ENCODE data around the gene PLD1.
"Not testable (repeated sequence)": the region's sequence is repeated elsewhere in the genome, so short reads cannot be mapped to it uniquely, and the experiment has no call there.

The PLD1 gene

DNA sequence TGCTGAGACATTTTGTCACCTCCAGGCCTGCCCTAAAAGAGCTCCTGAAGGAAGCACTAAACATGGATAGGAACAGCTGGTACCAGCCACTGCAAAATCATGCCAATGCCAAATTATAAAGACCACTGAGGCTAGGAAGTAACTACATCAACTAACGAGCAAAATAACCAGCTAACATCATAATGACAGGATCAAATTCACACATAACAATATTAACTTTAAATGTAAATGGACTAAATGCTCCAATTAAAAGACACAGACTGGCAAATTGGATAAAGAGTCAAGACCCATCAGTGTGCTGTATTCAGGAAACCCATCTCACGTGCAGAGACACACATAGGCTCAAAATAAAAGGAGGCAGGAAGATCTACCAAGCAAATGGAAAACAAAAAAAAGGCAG is 183.5 kb downstream of the PLD1 start:
- H3K36me3 ChIP-seq (ENCODE audit: control insufficient read depth in 1 of 2, insufficient read depth in 2 of 2, low read length in 2 of 2); H3K27me3 ChIP-seq (ENCODE audit: insufficient read depth, low read length); H3K4me2 ChIP-seq (ENCODE audit: low read length); H3K9ac ChIP-seq (ENCODE audit: low read length); H2AFZ ChIP-seq (ENCODE audit: insufficient read depth, low read length, poor library complexity); H3K4me1 ChIP-seq (ENCODE audit: control insufficient read depth in 1 of 2, insufficient read depth in 2 of 2, low read length in 2 of 2); H3K4me3 ChIP-seq (ENCODE audit: low read depth, low read length); H2BK120ac ChIP-seq (ENCODE audit: insufficient read depth, low read length, poor library complexity); H3K79me2 ChIP-seq (ENCODE audit: control insufficient read depth, insufficient read depth, low read length, poor library complexity); H3K9me3 ChIP-seq (ENCODE audit: insufficient read depth, low read depth, low read length); H3K4ac ChIP-seq (ENCODE audit: low read depth, low read length); H4K8ac ChIP-seq (ENCODE audit: low read depth, low read length); DNase-seq; H2BK5ac ChIP-seq (ENCODE audit: low read depth, low read length, poor library complexity); H2AK5ac ChIP-seq (ENCODE audit: low read length); H4K12ac ChIP-seq (ENCODE audit: low read depth, low read length); H2BK12ac ChIP-seq (ENCODE audit: low read length); H3K27ac ChIP-seq (ENCODE audit: low read depth, low read length); H3K79me1 ChIP-seq (ENCODE audit: low read length); H3K18ac ChIP-seq (ENCODE audit: low read length); H3K14ac ChIP-seq (ENCODE audit: low read length); H4K91ac ChIP-seq (ENCODE audit: low read depth, low read length); H3K23ac ChIP-seq (ENCODE audit: low read length): not testable (repeated sequence)
- WGBS (ENCODE audit: extremely low coverage, insufficient coverage, insufficient read length): no CpG with 5 or more reads among the region's 2 CpGs

- Histone ChIP-seq H3K9ac (ENCODE audit: low read length) (no peak overlapping the region), H3K9me3 (ENCODE audit: insufficient read depth, low read depth, low read length) (no peaks in the 10 kb centered on the region), H3K79me2 (ENCODE audit: control insufficient read depth, insufficient read depth, low read length, poor library complexity) (no peaks in the 10 kb centered on the region), H3K18ac (ENCODE audit: low read length) (no peak overlapping the region), H3K4me2 (ENCODE audit: low read length) (no peak overlapping the region), H2BK5ac (ENCODE audit: low read depth, low read length, poor library complexity) (no peak overlapping the region), H3K36me3 (ENCODE audit: control insufficient read depth in 1 of 2, insufficient read depth in 2 of 2, low read length in 2 of 2) (no peaks in the 10 kb centered on the region), H3K14ac (ENCODE audit: low read length) (no peak overlapping the region), H3K23ac (ENCODE audit: low read length) (no peak overlapping the region), H4K91ac (ENCODE audit: low read depth, low read length) (no peak overlapping the region), H2BK12ac (ENCODE audit: low read length) (no peak overlapping the region), H3K27me3 (ENCODE audit: insufficient read depth, low read length) (no peaks in the 10 kb centered on the region), H3K4ac (ENCODE audit: low read depth, low read length) (no peak overlapping the region), H2BK120ac (ENCODE audit: insufficient read depth, low read length, poor library complexity) (no peak overlapping the region), H2AFZ (ENCODE audit: insufficient read depth, low read length, poor library complexity) (no peak overlapping the region), H3K4me3 (ENCODE audit: low read depth, low read length) (no peak overlapping the region), H2AK5ac (ENCODE audit: low read length) (no peak overlapping the region), H3K79me1 (ENCODE audit: low read length) (no peaks in the 10 kb centered on the region), H4K12ac (ENCODE audit: low read depth, low read length) (no peak overlapping the region), H4K8ac (ENCODE audit: low read depth, low read length) (no peak overlapping the region), H3K4me1 (ENCODE audit: control insufficient read depth in 1 of 2, insufficient read depth in 2 of 2, low read length in 2 of 2) (no peaks in the 10 kb centered on the region), H3K27ac (ENCODE audit: low read depth, low read length) (no peak overlapping the region)
- no peak for DNase-seq
- WGBS (ENCODE audit: extremely low coverage, insufficient coverage, insufficient read length): no CpG with 5 or more reads among the region's 2 CpGs
Observed at GRCh38 chr3:171622126-171622525, 188.2 kb downstream of the PLD1 start.

- Histone ChIP-seq H2AFZ (ENCODE audit: insufficient read depth, low read length, poor library complexity) (no peak overlapping the region), H2BK5ac (ENCODE audit: low read depth, low read length, poor library complexity) (no peak overlapping the region), H3K36me3 (ENCODE audit: control insufficient read depth in 1 of 2, insufficient read depth in 2 of 2, low read length in 2 of 2) (no peaks in the 10 kb centered on the region), H3K23ac (ENCODE audit: low read length) (no peak overlapping the region), H3K4ac (ENCODE audit: low read depth, low read length) (no peak overlapping the region), H3K9ac (ENCODE audit: low read length) (no peak overlapping the region), H3K4me3 (ENCODE audit: low read depth, low read length) (no peak overlapping the region), H3K79me2 (ENCODE audit: control insufficient read depth, insufficient read depth, low read length, poor library complexity) (no peaks in the 10 kb centered on the region), H2BK120ac (ENCODE audit: insufficient read depth, low read length, poor library complexity) (no peak overlapping the region), H4K12ac (ENCODE audit: low read depth, low read length) (no peak overlapping the region), H3K79me1 (ENCODE audit: low read length) (no peaks in the 10 kb centered on the region), H4K8ac (ENCODE audit: low read depth, low read length) (no peak overlapping the region), H3K27me3 (ENCODE audit: insufficient read depth, low read length) (no peaks in the 10 kb centered on the region), H3K18ac (ENCODE audit: low read length) (no peak overlapping the region), H3K4me2 (ENCODE audit: low read length) (no peak overlapping the region), H2BK12ac (ENCODE audit: low read length) (no peak overlapping the region), H3K4me1 (ENCODE audit: control insufficient read depth in 1 of 2, insufficient read depth in 2 of 2, low read length in 2 of 2) (no peaks in the 10 kb centered on the region), H2AK5ac (ENCODE audit: low read length) (no peak overlapping the region), H3K27ac (ENCODE audit: low read depth, low read length) (no peak overlapping the region), H3K14ac (ENCODE audit: low read length) (no peak overlapping the region), H4K91ac (ENCODE audit: low read depth, low read length) (no peak overlapping the region), H3K9me3 (ENCODE audit: insufficient read depth, low read depth, low read length) (no peaks in the 10 kb centered on the region)
- WGBS (ENCODE audit: extremely low coverage, insufficient coverage, insufficient read length): no CpG with 5 or more reads among the region's 1 CpG
- DNase-seq: no peak
Observed at GRCh38 chr3:171620825-171621434, 189.4 kb downstream of the PLD1 start.

GRCh38 chr3:171616798-171617197 is 193.5 kb downstream of the PLD1 start:
- Histone ChIP-seq H3K14ac (ENCODE audit: low read length) (no peak overlapping the region), H3K36me3 (ENCODE audit: control insufficient read depth in 1 of 2, insufficient read depth in 2 of 2, low read length in 2 of 2) (no peaks in the 10 kb centered on the region), H3K27ac (ENCODE audit: low read depth, low read length) (no peak overlapping the region), H3K23ac (ENCODE audit: low read length) (no peak overlapping the region), H3K27me3 (ENCODE audit: insufficient read depth, low read length) (no peaks in the 10 kb centered on the region), H4K12ac (ENCODE audit: low read depth, low read length) (no peak overlapping the region), H3K4me2 (ENCODE audit: low read length) (no peak overlapping the region), H3K9me3 (ENCODE audit: insufficient read depth, low read depth, low read length) (no peaks in the 10 kb centered on the region), H3K4me3 (ENCODE audit: low read depth, low read length) (no peak overlapping the region), H3K79me1 (ENCODE audit: low read length) (no peaks in the 10 kb centered on the region), H3K9ac (ENCODE audit: low read length) (no peak overlapping the region), H2BK5ac (ENCODE audit: low read depth, low read length, poor library complexity) (no peak overlapping the region), H2AFZ (ENCODE audit: insufficient read depth, low read length, poor library complexity) (no peak overlapping the region), H3K4ac (ENCODE audit: low read depth, low read length) (no peak overlapping the region), H4K91ac (ENCODE audit: low read depth, low read length) (no peak overlapping the region), H2BK12ac (ENCODE audit: low read length) (no peak overlapping the region), H2AK5ac (ENCODE audit: low read length) (no peak overlapping the region), H3K4me1 (ENCODE audit: control insufficient read depth in 1 of 2, insufficient read depth in 2 of 2, low read length in 2 of 2) (no peaks in the 10 kb centered on the region), H3K79me2 (ENCODE audit: control insufficient read depth, insufficient read depth, low read length, poor library complexity) (no peaks in the 10 kb centered on the region), H2BK120ac (ENCODE audit: insufficient read depth, low read length, poor library complexity) (no peak overlapping the region), H3K18ac (ENCODE audit: low read length) (no peak overlapping the region), H4K8ac (ENCODE audit: low read depth, low read length) (no peak overlapping the region)
- WGBS (ENCODE audit: extremely low coverage, insufficient coverage, insufficient read length): no CpG with 5 or more reads among the region's 4 CpGs
- DNase-seq: no peak
